Lung (tissue), 12 donors: ENCODE data around the gene GRK4. TPM values are rescaled to one million over a fixed set of nuclear protein-coding genes. Genes with fewer than 3 reads are reported as not detected.
"Not testable (repeated sequence)": the region's sequence is repeated elsewhere in the genome, so short reads cannot be mapped to it uniquely, and the experiment has no call there.

Experiments
- ATAC-seq: fragments of 200-7000 bp; cut with Tn5 transposase; one replicate; pipeline ENCODE4 v1.9.1; 2020; ENCODE audit warnings: moderate number of reproducible peaks; ENCODE audit not compliant: insufficient read depth, low FRiP score
- DNase-seq, 3 donors: peaks; one replicate each; pipeline ENCODE4 v3.0.0-alpha.2; 2013 to 2017
- H3K27ac ChIP-seq, 2 donors: one replicate each; pipeline ENCODE4 v1.5.1; 2013; ENCODE audit warnings: mild to moderate bottlenecking in 2 of 2, moderate library complexity in 2 of 2, control low read depth in 1 of 2, inconsistent platforms in 1 of 2, low read depth in 1 of 2, low read length in 1 of 2
- H3K27me3 ChIP-seq, 3 donors: one replicate each; pipeline ENCODE4 v1.5.1; 2013; ENCODE audit warnings: low read length in 2 of 3; ENCODE audit not compliant: control insufficient read depth in 3 of 3, insufficient read depth in 3 of 3
- H3K36me3 ChIP-seq, 4 donors: one replicate each; pipeline ENCODE4 v1.5.1; 2013; ENCODE audit warnings: low read length in 4 of 4, mild to moderate bottlenecking in 1 of 4, moderate library complexity in 1 of 4; ENCODE audit not compliant: control insufficient read depth in 4 of 4, insufficient read depth in 4 of 4
- H3K4me1 ChIP-seq, 5 donors: one replicate each; pipeline ENCODE4 v1.5.1; 2013; ENCODE audit warnings: low read length in 5 of 5, mild to moderate bottlenecking in 2 of 5, moderate library complexity in 1 of 5; ENCODE audit not compliant: control insufficient read depth in 5 of 5, insufficient read depth in 5 of 5
- H3K4me3 ChIP-seq: one replicate; pipeline ENCODE4 v1.5.1; 2013; ENCODE audit warnings: mild to moderate bottlenecking, control low read depth, moderate library complexity
- H3K9ac ChIP-seq, 2 donors: one replicate each; pipeline ENCODE4 v1.5.1; 2013; ENCODE audit warnings: low read length in 2 of 2, control low read depth in 1 of 2; ENCODE audit not compliant: insufficient read depth in 1 of 2
- H3K9me3 ChIP-seq, 4 donors: one replicate each; pipeline ENCODE4 v1.5.1; 2013; ENCODE audit warnings: low read length in 3 of 4, mild to moderate bottlenecking in 1 of 4, moderate library complexity in 1 of 4; ENCODE audit not compliant: control insufficient read depth in 4 of 4, insufficient read depth in 3 of 4
- WGBS, 2 donors: extraction: QIAGEN DNeasy Blood & Tissue Kit; methylation state at CpG; one replicate each; pipeline ENCODE4 v1.1.7; 2013; 5-methylcytosine and 5-hydroxymethylcytosine counted together
- polyA plus RNA-seq, 2 donors: library from polyadenylated mRNA; stranded (reverse); fragments of 200-250 nt; gene quantifications; one replicate each; pipeline ENCODE4 v1.2.1, GENCODE V29; 2013
- total RNA-seq, 2 donors: library from RNA; depleted of rRNA in 1 of 2; stranded (reverse); fragments of >200 nt in 1 of 2; gene quantifications; one replicate each; pipeline ENCODE4 v1.2.1, GENCODE V29; 2014 to 2021
- TF ChIP-seq, protein P1 (sequence below): IDR thresholded peaks from 2 replicates; pipeline ENCODE4 v1.5.1; 2012; ENCODE audit warnings: mild to moderate bottlenecking; ENCODE audit errors: control extremely low read depth, extremely low read depth
- donor health status: control.
- donor health status: control.
- donor health status: Bipolar disorder and iron deficiency.
- donor health status: healthy.
- donor health status: DM: yes; HTN: yes; CAD: no.

The GRK4 gene
- total and polyA plus RNA-seq, 4 donors, result 1.8 to 6.7 (median 3.2) TPM

DNA sequence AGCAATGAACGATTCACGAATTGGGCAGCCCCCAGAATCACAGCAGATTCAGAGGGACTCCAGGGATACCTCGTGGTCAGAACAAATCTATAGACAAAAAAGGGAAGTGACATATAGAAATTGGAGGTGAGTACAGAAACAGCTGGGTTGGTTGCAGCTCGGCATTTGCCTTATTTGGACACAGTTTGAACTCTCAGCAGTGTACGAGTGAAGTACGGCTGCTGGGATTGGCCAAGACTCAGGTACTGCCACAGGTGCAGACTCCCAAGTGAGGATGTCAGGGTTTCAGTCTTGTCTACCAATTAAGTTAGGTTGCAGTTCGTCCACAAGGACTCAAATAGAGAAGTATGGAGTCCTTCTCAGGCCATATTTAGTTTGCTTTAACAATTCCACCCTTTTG lies 82.8 kb downstream of the GRK4 start:
- no peak for ATAC-seq
- Histone ChIP-seq H3K27me3 (no peaks in the 10 kb centered on the region), H3K9ac (no peak overlapping the region), H3K9me3 (peaks cover 0 to 2% (median 0%) of the 10 kb centered on the region in 4 donors), H3K4me3 (no peak overlapping the region), H3K4me1 (peaks cover 0 to 18% (median 5%) of the 10 kb centered on the region in 5 donors), H3K27ac (no peak overlapping the region), H3K36me3 (no peaks in the 10 kb centered on the region)
- WGBS, 2 donors, result 53 to 76% methylated on average over 7 of the region's 7 CpGs
- no peak for DNase-seq
- TF ChIP-seq, protein P1, sequence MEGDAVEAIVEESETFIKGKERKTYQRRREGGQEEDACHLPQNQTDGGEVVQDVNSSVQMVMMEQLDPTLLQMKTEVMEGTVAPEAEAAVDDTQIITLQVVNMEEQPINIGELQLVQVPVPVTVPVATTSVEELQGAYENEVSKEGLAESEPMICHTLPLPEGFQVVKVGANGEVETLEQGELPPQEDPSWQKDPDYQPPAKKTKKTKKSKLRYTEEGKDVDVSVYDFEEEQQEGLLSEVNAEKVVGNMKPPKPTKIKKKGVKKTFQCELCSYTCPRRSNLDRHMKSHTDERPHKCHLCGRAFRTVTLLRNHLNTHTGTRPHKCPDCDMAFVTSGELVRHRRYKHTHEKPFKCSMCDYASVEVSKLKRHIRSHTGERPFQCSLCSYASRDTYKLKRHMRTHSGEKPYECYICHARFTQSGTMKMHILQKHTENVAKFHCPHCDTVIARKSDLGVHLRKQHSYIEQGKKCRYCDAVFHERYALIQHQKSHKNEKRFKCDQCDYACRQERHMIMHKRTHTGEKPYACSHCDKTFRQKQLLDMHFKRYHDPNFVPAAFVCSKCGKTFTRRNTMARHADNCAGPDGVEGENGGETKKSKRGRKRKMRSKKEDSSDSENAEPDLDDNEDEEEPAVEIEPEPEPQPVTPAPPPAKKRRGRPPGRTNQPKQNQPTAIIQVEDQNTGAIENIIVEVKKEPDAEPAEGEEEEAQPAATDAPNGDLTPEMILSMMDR, result no peak

DNA sequence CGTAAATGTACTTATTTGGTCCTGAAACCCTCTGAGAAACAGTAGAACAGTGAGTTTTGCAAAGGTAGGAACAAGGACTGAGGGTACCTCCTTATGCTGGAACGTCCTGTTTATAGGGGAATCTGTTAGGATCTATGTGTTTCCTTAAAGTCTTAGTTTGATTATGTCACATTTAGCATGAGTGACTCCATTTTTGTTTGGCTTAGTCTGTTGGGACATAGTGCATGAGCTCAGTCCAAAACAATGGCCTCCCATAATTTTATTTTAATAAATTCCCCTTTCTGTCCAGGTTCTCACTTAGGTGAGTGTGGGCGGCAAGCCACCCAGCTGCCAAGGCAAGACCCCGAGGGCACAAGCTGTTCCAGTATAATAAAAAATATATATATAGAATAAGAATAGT lies 83.3 kb downstream of the GRK4 start:
- DNase-seq (no peak), ATAC-seq (no peak)
- TF ChIP-seq, protein P1, result no peak
- Histone ChIP-seq H3K9me3 (no peaks in the 10 kb centered on the region), H3K4me3 (no peak overlapping the region), H3K27me3 (no peaks in the 10 kb centered on the region), H3K36me3 (no peaks in the 10 kb centered on the region), H3K27ac (no peak overlapping the region), H3K4me1 (peaks cover 0 to 15% (median 3%) of the 10 kb centered on the region in 5 donors), H3K9ac (no peak overlapping the region)
- 88 to 94% methylated on average over 4 of the region's 4 CpGs for WGBS, 2 donors

DNA sequence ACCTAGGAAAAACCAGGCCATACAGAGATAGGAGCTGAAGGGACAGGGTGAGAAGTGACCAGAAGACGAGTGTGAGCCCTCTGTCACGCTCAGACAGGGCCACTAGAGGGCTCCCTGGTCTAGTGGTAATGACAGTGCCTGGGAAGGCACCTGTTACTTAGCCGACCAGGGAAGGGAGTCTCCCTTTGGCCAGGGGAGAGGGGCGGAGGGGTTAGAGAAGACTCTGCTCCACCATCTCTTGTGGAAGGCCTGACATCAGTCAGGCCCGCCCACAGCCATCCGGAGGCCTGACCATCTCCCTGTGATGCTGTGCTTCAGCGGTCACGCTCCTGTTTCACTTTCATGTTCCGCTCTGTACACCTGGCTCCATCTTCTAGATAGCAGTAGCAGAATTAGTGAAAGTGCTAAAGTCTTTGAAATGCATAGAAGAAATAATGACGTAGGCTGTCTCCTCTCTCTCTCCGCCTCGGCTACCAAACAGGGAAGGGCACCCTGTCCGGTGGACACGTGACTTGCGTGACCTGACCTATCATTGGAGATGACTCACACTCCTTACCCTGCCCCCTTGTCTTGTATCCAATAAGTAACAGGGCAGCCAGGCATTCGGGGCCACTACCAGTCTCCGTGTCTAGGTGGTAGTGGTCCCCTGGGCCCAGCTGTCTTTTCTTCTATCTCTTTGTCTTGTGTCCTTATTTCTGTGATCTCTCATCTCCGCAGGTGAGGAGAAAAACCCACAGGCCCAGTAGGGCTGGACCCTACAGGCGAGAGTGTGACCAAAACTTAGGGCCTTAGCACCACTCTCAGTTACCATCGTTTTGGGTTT lies 84.3 kb downstream of the GRK4 start:
- ATAC-seq (peak; percentile 67), DNase-seq (peak; percentile 35 to 55 (median 49))
- no peaks in the 10 kb centered on the region for H3K9me3 ChIP-seq
- TF ChIP-seq, protein P1, result peak; percentile 54
- H3K4me3 ChIP-seq, result no peak overlapping the region
- peaks cover 0 to 4% (median under 1%) of the 10 kb centered on the region in 5 donors for H3K4me1 ChIP-seq
- no peaks in the 10 kb centered on the region for H3K36me3 ChIP-seq
- H3K27ac ChIP-seq, result no peak overlapping the region
- H3K27me3 ChIP-seq, result no peaks in the 10 kb centered on the region
- no peak overlapping the region for H3K9ac ChIP-seq
- WGBS, 2 donors, result 52 to 56% methylated on average over 20 of the region's 20 CpGs

DNA sequence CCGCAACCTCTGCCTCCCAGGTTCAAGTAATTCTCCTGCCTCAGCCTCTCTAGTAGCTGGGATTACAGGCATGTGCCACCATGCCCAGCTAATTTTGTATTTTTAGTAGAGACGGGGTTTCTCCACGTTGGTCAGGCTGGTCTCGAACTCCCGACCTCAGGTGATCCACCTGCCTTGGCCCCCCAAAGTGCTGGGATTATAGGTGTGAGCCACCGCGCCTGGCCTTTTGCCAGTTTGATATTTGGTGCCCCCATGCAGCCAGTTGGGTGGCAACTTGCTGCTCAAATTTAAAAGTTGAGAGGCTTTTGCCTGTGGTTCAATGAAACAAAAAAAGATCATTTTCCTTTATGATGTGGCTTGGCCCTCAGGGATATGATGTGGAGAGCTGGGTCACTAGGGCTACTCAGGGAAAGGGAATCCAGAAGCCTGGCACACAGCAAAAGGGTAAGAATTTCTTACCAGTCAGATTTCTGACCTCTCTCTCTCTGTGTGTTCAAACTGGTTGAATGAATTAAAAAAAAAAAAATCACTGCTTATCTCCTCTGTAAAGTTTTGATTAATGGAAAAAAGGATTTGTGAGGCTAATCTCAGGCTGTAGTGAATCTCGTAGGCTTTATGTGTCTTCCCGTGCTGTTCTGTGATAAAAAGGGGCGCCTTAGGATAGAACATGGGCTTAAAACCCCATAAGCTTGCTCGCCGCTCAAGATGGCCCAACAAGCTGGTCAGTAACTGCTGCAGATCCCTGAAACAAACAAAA lies 87.9 kb downstream of the GRK4 start:
- not testable (repeated sequence) for DNase-seq, H3K4me3 ChIP-seq, H3K4me1 ChIP-seq, ATAC-seq, H3K9me3 ChIP-seq, H3K27me3 ChIP-seq, H3K27ac ChIP-seq, H3K36me3 ChIP-seq, H3K9ac ChIP-seq
- WGBS, 2 donors, result 94 to 98% methylated on average over 10 to 12 of the region's 12 CpGs
